WTC11 (cell line): Measurements from ENCODE around the gene EDIL3. TPM values are rescaled to one million over a fixed set of nuclear protein-coding genes. Genes with fewer than 3 reads are reported as not detected.
A peak's percentile ranks its signal among the peaks of the same experiment; 100 is the strongest.

Source experiments
- ATAC-seq: fragments of 200-7000 bp; cut with Tn5 transposase; 2 replicates; pipeline ENCODE4 v1.10.0; 2021; ENCODE audit warnings: mild to moderate bottlenecking, moderate library complexity
- CTCF ChIA-PET: fragments of 300-600 bp; sonication (Branson Sonifier 250); formaldehyde crosslinking; loops from one replicate; lab custom pipeline; 2021; ENCODE audit warnings: antibody characterized with exemption; lab: Charles Lee
- POLR2A ChIA-PET: fragments of 350-600 bp; sonication (Branson Sonifier 250); formaldehyde crosslinking; loops from one replicate; lab custom pipeline; 2021; ENCODE audit warnings: antibody characterized with exemption; lab: Charles Lee
- DNase-seq: peaks from one replicate; pipeline ENCODE4 v3.0.0; 2021; ENCODE audit warnings: low spot score
- H3K27ac Mint-ChIP-seq: 2 replicates; pipeline ENCODE4 v1.8.0; 2021; ENCODE audit warnings: mixed read lengths
- H3K27me3 Mint-ChIP-seq: 2 replicates; pipeline ENCODE4 v1.8.0; 2021; ENCODE audit warnings: low read depth, mild to moderate bottlenecking, moderate library complexity, mixed read lengths
- H3K36me3 Mint-ChIP-seq: 2 replicates; pipeline ENCODE4 v1.8.0; 2021; ENCODE audit warnings: mixed read lengths
- H3K4me1 Mint-ChIP-seq: 2 replicates; pipeline ENCODE4 v1.8.0; 2022; ENCODE audit warnings: mixed read lengths
- H3K4me3 Mint-ChIP-seq: 2 replicates; pipeline ENCODE4 v1.8.0; 2021; ENCODE audit warnings: mild to moderate bottlenecking, moderate library complexity, mixed read lengths
- H3K9me3 Mint-ChIP-seq: 2 replicates; pipeline ENCODE4 v1.8.0; 2021; ENCODE audit warnings: mixed read lengths
- ATF1 ChIP-seq: sonication (generic); formaldehyde crosslinking; IDR thresholded peaks from 2 replicates; pipeline ENCODE4 v1.8.1; 2023; ENCODE audit warnings: mild to moderate bottlenecking, moderate library complexity, missing genetic modification reagents
- FOXP1 ChIP-seq: sonication (generic); formaldehyde crosslinking; IDR thresholded peaks from 2 replicates; pipeline ENCODE4 v1.8.0; 2022; ENCODE audit warnings: missing genetic modification reagents, mild to moderate bottlenecking, moderate library complexity, borderline replicate concordance
- HMGA2 ChIP-seq: fragments of 250-450 bp; sonication (Bioruptor Pico); IDR thresholded peaks from 2 replicates; pipeline ENCODE4 v1.4.0; 2021; ENCODE audit warnings: mild to moderate bottlenecking, moderate library complexity
- JUN ChIP-seq: sonication (generic); formaldehyde crosslinking; IDR thresholded peaks from 2 replicates; pipeline ENCODE4 v1.8.0; 2023; ENCODE audit warnings: mild to moderate bottlenecking, missing genetic modification reagents
- SP1 ChIP-seq: sonication (generic); formaldehyde crosslinking; conservative IDR thresholded peaks from 2 replicates; pipeline ENCODE4 v1.8.1; 2022; ENCODE audit warnings: missing genetic modification reagents
- ZNF138 ChIP-seq: sonication (generic); formaldehyde crosslinking; conservative IDR thresholded peaks from 2 replicates; pipeline ENCODE4 v1.8.1; 2022; ENCODE audit warnings: mild to moderate bottlenecking, moderate library complexity, missing genetic modification reagents
- ZNF263 ChIP-seq: sonication (generic); formaldehyde crosslinking; IDR thresholded peaks from 2 replicates; pipeline ENCODE4 v1.8.1; 2022; ENCODE audit warnings: low read depth, mild to moderate bottlenecking, moderate library complexity, missing genetic modification reagents
- ZNF396 ChIP-seq: fragments of 250-450 bp; sonication (Bioruptor Pico); IDR thresholded peaks from 2 replicates; pipeline ENCODE4 v1.8.0; 2021; ENCODE audit warnings: mild to moderate bottlenecking, moderate library complexity, borderline replicate concordance
- total RNA-seq: library from RNA; stranded (reverse); gene quantifications from 3 replicates; pipeline ENCODE4 v1.2.3, GENCODE V29; 2021
- TF ChIP-seq, protein P1 (sequence below): sonication (generic); formaldehyde crosslinking; IDR thresholded peaks from 2 replicates; pipeline ENCODE4 v1.8.1; 2022; ENCODE audit warnings: low read depth, missing genetic modification reagents, borderline replicate concordance
- TF ChIP-seq, protein P2 (sequence below): sonication (generic); formaldehyde crosslinking; conservative IDR thresholded peaks from 2 replicates; pipeline ENCODE4 v1.8.1; 2023; ENCODE audit warnings: mild to moderate bottlenecking, low read depth, missing genetic modification reagents, moderate library complexity
- TF ChIP-seq, protein P3 (sequence below): sonication (generic); formaldehyde crosslinking; IDR thresholded peaks from 2 replicates; pipeline ENCODE4 v1.8.0; 2023; ENCODE audit warnings: mild to moderate bottlenecking, missing genetic modification reagents
- TF ChIP-seq, protein P4 (sequence below): fragments of 250-450 bp; sonication (Bioruptor Pico); IDR thresholded peaks from 2 replicates; pipeline ENCODE4 v1.9.0; 2021; ENCODE audit warnings: mild to moderate bottlenecking, borderline replicate concordance
- TF ChIP-seq, protein P5 (sequence below): sonication (generic); formaldehyde crosslinking; IDR thresholded peaks from 2 replicates; pipeline ENCODE4 v1.8.1; 2022; ENCODE audit warnings: mild to moderate bottlenecking, moderate library complexity, missing genetic modification reagents
- TF ChIP-seq, protein P6 (sequence below): sonication (generic); formaldehyde crosslinking; IDR thresholded peaks from 2 replicates; pipeline ENCODE4 v1.8.1; 2022; ENCODE audit warnings: low read depth, mild to moderate bottlenecking, moderate library complexity, missing genetic modification reagents, borderline replicate concordance

EDIL3 gene
- total RNA-seq, 1 experiment from 2014 or later = 48.3 TPM

DNA sequence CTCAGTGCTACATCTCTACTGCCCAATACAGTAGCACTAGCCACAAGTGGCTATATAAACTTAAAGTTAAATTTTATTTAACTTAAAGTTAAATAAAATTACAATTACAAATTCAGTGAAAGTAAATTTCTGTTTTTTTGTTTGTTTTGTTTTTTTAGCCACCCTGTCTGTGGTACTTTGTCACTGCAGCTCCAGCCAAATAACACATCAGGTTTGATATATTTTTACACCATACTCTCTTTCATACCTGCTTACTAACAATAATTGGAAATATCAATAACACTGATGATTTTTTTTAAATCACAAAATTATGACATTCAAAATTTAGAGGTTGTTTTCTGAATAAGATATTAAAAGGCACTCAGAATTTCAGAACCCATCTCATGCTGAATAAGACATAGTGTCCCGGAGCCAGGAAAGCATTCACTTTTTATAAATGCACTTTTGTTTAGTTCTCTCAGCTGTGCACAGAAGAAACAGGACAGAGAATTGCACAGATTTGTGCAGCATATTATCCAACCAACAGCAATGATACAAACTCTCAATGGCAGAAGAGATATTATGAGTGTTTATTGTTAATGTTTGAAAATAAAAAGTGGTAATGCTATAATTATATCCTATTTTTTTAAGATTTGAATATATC, 92.6 kb downstream of the EDIL3 start (continued):
- no peak for TF ChIP-seq ZNF138 (CRISPR knock-in tag)
- TF ChIP-seq, protein P1, sequence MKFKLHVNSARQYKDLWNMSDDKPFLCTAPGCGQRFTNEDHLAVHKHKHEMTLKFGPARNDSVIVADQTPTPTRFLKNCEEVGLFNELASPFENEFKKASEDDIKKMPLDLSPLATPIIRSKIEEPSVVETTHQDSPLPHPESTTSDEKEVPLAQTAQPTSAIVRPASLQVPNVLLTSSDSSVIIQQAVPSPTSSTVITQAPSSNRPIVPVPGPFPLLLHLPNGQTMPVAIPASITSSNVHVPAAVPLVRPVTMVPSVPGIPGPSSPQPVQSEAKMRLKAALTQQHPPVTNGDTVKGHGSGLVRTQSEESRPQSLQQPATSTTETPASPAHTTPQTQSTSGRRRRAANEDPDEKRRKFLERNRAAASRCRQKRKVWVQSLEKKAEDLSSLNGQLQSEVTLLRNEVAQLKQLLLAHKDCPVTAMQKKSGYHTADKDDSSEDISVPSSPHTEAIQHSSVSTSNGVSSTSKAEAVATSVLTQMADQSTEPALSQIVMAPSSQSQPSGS (CRISPR knock-in tag) = no peak
- TF ChIP-seq, protein P2, sequence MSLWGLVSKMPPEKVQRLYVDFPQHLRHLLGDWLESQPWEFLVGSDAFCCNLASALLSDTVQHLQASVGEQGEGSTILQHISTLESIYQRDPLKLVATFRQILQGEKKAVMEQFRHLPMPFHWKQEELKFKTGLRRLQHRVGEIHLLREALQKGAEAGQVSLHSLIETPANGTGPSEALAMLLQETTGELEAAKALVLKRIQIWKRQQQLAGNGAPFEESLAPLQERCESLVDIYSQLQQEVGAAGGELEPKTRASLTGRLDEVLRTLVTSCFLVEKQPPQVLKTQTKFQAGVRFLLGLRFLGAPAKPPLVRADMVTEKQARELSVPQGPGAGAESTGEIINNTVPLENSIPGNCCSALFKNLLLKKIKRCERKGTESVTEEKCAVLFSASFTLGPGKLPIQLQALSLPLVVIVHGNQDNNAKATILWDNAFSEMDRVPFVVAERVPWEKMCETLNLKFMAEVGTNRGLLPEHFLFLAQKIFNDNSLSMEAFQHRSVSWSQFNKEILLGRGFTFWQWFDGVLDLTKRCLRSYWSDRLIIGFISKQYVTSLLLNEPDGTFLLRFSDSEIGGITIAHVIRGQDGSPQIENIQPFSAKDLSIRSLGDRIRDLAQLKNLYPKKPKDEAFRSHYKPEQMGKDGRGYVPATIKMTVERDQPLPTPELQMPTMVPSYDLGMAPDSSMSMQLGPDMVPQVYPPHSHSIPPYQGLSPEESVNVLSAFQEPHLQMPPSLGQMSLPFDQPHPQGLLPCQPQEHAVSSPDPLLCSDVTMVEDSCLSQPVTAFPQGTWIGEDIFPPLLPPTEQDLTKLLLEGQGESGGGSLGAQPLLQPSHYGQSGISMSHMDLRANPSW (CRISPR knock-in tag) = no peak
- no peak for TF ChIP-seq FOXP1 (CRISPR knock-in tag)
- TF ChIP-seq, protein P3, sequence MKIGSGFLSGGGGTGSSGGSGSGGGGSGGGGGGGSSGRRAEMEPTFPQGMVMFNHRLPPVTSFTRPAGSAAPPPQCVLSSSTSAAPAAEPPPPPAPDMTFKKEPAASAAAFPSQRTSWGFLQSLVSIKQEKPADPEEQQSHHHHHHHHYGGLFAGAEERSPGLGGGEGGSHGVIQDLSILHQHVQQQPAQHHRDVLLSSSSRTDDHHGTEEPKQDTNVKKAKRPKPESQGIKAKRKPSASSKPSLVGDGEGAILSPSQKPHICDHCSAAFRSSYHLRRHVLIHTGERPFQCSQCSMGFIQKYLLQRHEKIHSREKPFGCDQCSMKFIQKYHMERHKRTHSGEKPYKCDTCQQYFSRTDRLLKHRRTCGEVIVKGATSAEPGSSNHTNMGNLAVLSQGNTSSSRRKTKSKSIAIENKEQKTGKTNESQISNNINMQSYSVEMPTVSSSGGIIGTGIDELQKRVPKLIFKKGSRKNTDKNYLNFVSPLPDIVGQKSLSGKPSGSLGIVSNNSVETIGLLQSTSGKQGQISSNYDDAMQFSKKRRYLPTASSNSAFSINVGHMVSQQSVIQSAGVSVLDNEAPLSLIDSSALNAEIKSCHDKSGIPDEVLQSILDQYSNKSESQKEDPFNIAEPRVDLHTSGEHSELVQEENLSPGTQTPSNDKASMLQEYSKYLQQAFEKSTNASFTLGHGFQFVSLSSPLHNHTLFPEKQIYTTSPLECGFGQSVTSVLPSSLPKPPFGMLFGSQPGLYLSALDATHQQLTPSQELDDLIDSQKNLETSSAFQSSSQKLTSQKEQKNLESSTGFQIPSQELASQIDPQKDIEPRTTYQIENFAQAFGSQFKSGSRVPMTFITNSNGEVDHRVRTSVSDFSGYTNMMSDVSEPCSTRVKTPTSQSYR = no peak
- no peak for TF ChIP-seq ZNF263 (CRISPR knock-in tag)
- no peak for TF ChIP-seq SP1 (CRISPR knock-in tag)

DNA sequence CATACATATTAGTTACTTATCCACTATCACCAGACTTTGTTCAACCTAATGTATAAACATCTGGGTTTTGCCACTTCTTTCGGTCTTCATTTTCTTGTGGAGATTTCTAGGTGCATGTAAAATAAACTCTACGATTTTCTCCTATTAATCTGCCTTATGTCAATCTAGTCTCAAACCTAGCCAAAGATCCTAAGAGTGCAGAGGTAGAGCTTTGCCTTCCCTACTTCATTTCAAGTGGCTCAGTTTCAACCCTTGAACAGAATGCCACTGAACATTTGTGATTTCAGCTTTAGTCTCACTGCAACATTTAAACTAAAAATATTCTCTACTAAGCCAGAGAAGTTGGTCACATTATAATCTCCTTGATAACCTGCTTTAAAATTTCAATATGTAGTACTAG, 94.0 kb downstream of the EDIL3 start:
- peaks cover 41% of the 10 kb centered on the region for H3K4me1 Mint-ChIP-seq
- 0 out of 2 replicates have a peak overlapping the region, but pooled peaks have one; percentile 13 for H3K27ac Mint-ChIP-seq
- H3K36me3 Mint-ChIP-seq = no peaks in the 10 kb centered on the region
- no peak overlapping the region for H3K4me3 Mint-ChIP-seq
- H3K27me3 Mint-ChIP-seq = no peaks in the 10 kb centered on the region
- ATAC-seq (no peak), DNase-seq (no peak)
- POLR2A ChIA-PET = no interaction called here
- no peaks in the 10 kb centered on the region for H3K9me3 Mint-ChIP-seq
- TF ChIP-seq ATF1 (CRISPR knock-in tag) = no peak
- TF ChIP-seq, protein P4, sequence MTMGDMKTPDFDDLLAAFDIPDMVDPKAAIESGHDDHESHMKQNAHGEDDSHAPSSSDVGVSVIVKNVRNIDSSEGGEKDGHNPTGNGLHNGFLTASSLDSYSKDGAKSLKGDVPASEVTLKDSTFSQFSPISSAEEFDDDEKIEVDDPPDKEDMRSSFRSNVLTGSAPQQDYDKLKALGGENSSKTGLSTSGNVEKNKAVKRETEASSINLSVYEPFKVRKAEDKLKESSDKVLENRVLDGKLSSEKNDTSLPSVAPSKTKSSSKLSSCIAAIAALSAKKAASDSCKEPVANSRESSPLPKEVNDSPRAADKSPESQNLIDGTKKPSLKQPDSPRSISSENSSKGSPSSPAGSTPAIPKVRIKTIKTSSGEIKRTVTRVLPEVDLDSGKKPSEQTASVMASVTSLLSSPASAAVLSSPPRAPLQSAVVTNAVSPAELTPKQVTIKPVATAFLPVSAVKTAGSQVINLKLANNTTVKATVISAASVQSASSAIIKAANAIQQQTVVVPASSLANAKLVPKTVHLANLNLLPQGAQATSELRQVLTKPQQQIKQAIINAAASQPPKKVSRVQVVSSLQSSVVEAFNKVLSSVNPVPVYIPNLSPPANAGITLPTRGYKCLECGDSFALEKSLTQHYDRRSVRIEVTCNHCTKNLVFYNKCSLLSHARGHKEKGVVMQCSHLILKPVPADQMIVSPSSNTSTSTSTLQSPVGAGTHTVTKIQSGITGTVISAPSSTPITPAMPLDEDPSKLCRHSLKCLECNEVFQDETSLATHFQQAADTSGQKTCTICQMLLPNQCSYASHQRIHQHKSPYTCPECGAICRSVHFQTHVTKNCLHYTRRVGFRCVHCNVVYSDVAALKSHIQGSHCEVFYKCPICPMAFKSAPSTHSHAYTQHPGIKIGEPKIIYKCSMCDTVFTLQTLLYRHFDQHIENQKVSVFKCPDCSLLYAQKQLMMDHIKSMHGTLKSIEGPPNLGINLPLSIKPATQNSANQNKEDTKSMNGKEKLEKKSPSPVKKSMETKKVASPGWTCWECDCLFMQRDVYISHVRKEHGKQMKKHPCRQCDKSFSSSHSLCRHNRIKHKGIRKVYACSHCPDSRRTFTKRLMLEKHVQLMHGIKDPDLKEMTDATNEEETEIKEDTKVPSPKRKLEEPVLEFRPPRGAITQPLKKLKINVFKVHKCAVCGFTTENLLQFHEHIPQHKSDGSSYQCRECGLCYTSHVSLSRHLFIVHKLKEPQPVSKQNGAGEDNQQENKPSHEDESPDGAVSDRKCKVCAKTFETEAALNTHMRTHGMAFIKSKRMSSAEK (CRISPR knock-in tag) = no peak
- TF ChIP-seq, protein P5, sequence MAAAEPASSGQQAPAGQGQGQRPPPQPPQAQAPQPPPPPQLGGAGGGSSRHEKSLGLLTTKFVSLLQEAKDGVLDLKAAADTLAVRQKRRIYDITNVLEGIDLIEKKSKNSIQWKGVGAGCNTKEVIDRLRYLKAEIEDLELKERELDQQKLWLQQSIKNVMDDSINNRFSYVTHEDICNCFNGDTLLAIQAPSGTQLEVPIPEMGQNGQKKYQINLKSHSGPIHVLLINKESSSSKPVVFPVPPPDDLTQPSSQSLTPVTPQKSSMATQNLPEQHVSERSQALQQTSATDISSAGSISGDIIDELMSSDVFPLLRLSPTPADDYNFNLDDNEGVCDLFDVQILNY (CRISPR knock-in tag) = no peak
- TF ChIP-seq HMGA2 (CRISPR knock-in tag) = no peak
- TF ChIP-seq, protein P6, sequence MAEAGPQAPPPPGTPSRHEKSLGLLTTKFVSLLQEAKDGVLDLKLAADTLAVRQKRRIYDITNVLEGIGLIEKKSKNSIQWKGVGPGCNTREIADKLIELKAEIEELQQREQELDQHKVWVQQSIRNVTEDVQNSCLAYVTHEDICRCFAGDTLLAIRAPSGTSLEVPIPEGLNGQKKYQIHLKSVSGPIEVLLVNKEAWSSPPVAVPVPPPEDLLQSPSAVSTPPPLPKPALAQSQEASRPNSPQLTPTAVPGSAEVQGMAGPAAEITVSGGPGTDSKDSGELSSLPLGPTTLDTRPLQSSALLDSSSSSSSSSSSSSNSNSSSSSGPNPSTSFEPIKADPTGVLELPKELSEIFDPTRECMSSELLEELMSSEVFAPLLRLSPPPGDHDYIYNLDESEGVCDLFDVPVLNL (CRISPR knock-in tag) = no peak
- TF ChIP-seq ZNF396 (CRISPR knock-in tag) = no peak
- no peak for TF ChIP-seq JUN (CRISPR knock-in tag)
- TF ChIP-seq, protein P3 = no peak
- CTCF ChIA-PET = no interaction called here
